Suprapubic skin (tissue), 4 donors: ENCODE measurements around the gene SIK2. TPM values are rescaled to one million over a fixed set of nuclear protein-coding genes. Genes with fewer than 3 reads are reported as not detected.
"Not testable (repeated sequence)": the region's sequence is repeated elsewhere in the genome, so short reads cannot be mapped to it uniquely, and the experiment has no call there.

Experiments used
- DNase-seq, 2 donors: peaks; one replicate each; pipeline ENCODE4 v3.0.0-alpha.2; 2019; ENCODE audit warnings: low spot score in 2 of 2
- H3K27ac ChIP-seq: fragments of 200-600 bp; sonication (generic); one replicate; pipeline ENCODE4 v1.5.1; 2019
- H3K27me3 ChIP-seq: fragments of 200-600 bp; sonication (generic); one replicate; pipeline ENCODE4 v1.5.1; 2019
- H3K36me3 ChIP-seq: fragments of 200-600 bp; sonication (generic); one replicate; pipeline ENCODE4 v1.5.1; 2019
- H3K4me1 ChIP-seq: fragments of 200-600 bp; sonication (generic); one replicate; pipeline ENCODE4 v1.5.1; 2019
- H3K4me3 ChIP-seq: fragments of 200-600 bp; sonication (generic); one replicate; pipeline ENCODE4 v1.5.1; 2019; ENCODE audit warnings: mild to moderate bottlenecking
- H3K9me3 ChIP-seq: fragments of 200-600 bp; sonication (generic); one replicate; pipeline ENCODE4 v1.5.1; 2019
- EP300 ChIP-seq: sonication (generic); formaldehyde crosslinking; IDR thresholded peaks from one replicate; pipeline ENCODE4 v1.6.1; 2017; ENCODE audit warnings: antibody characterized with exemption
- POLR2A ChIP-seq, 2 donors: fragments of 450-650 bp; IDR thresholded peaks; one replicate each; pipeline ENCODE4 v1.6.1; 2017; ENCODE audit warnings: antibody characterized with exemption in 2 of 2, mild to moderate bottlenecking in 2 of 2, moderate library complexity in 2 of 2
- POLR2AphosphoS5 ChIP-seq, 3 donors: sonication (generic); formaldehyde crosslinking; IDR thresholded peaks; one replicate each; pipeline ENCODE4 v1.6.1; 2017; ENCODE audit warnings: antibody characterized with exemption in 3 of 3
- WGBS: methylation state at CpG from one replicate; pipeline ENCODE4 v1.1.5; 2018; 5-methylcytosine and 5-hydroxymethylcytosine counted together
- total RNA-seq, 4 donors: library from RNA; depleted of rRNA; stranded (reverse); fragments of >200 nt; gene quantifications; one replicate each; pipeline ENCODE4 v1.1.0, GENCODE V29; 2016
- TF ChIP-seq, protein P1 (sequence below), 2 donors: fragments of 200-600 bp in 1 of 2; fragments of 450-650 bp in 1 of 2; sonication (generic) in 1 of 2; IDR thresholded peaks; one replicate each; pipeline ENCODE4 v1.5.1; 2016 to 2019; ENCODE audit warnings: antibody characterized with exemption in 2 of 2, mild to moderate bottlenecking in 1 of 2, moderate library complexity in 1 of 2

Gene SIK2
- total RNA-seq, 4 donors from 2014 or later, result 13.9 to 29.0 (median 25.1) TPM

- no peak for DNase-seq
- peaks cover 8% of the 10 kb centered on the region for H3K4me1 ChIP-seq
- no peak overlapping the region for H3K27ac ChIP-seq
- no peaks in the 10 kb centered on the region for H3K27me3 ChIP-seq
- no peaks in the 10 kb centered on the region for H3K9me3 ChIP-seq
- no peaks in the 10 kb centered on the region for H3K36me3 ChIP-seq
- TF ChIP-seq POLR2A (IDR thresholded peaks at IDR 0.05) (no peak), POLR2AphosphoS5 (IDR thresholded peaks at IDR 0.05) (no peak), EP300 (no peak)
- TF ChIP-seq, protein P1, sequence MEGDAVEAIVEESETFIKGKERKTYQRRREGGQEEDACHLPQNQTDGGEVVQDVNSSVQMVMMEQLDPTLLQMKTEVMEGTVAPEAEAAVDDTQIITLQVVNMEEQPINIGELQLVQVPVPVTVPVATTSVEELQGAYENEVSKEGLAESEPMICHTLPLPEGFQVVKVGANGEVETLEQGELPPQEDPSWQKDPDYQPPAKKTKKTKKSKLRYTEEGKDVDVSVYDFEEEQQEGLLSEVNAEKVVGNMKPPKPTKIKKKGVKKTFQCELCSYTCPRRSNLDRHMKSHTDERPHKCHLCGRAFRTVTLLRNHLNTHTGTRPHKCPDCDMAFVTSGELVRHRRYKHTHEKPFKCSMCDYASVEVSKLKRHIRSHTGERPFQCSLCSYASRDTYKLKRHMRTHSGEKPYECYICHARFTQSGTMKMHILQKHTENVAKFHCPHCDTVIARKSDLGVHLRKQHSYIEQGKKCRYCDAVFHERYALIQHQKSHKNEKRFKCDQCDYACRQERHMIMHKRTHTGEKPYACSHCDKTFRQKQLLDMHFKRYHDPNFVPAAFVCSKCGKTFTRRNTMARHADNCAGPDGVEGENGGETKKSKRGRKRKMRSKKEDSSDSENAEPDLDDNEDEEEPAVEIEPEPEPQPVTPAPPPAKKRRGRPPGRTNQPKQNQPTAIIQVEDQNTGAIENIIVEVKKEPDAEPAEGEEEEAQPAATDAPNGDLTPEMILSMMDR (IDR thresholded peaks at IDR 0.05), result no peak
- 90% methylated on average over 5 of the region's 5 CpGs for WGBS
- H3K4me3 ChIP-seq, result no peak overlapping the region
These were observed 53.7 kb downstream of the SIK2 start for GRCh38 chr11:111655924-111656323.

GRCh38 chr11:111657905-111658304 is 55.7 kb downstream of the SIK2 start:
- H3K9me3 ChIP-seq, H3K36me3 ChIP-seq, H3K4me1 ChIP-seq, H3K4me3 ChIP-seq, DNase-seq, H3K27me3 ChIP-seq, H3K27ac ChIP-seq: not testable (repeated sequence)
- WGBS, result 98% methylated on average over 8 of the region's 8 CpGs

DNA sequence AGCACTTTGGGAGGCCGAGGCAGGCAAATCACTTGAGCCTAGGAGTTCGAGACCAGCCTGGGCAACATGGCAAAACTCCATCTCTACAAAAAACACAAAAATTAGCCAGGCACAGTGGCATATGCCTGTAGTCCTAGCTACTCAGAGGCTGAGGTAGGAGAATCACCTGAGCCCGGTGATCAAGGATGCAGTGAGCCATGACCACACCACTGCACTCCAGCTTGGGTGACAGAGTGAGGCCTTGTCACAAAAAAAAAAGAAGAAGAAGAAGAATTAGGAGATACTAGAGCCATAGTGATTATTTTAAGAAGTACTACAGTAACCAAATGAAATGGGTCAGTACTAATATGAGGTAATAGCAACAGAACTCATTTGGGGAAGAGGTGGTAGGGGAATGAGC is 56.2 kb downstream of the SIK2 start:
- not testable (repeated sequence) for H3K9me3 ChIP-seq, H3K36me3 ChIP-seq, DNase-seq, H3K4me1 ChIP-seq, H3K4me3 ChIP-seq, H3K27me3 ChIP-seq, H3K27ac ChIP-seq
- WGBS, result 96% methylated on average over 3 of the region's 3 CpGs

DNA sequence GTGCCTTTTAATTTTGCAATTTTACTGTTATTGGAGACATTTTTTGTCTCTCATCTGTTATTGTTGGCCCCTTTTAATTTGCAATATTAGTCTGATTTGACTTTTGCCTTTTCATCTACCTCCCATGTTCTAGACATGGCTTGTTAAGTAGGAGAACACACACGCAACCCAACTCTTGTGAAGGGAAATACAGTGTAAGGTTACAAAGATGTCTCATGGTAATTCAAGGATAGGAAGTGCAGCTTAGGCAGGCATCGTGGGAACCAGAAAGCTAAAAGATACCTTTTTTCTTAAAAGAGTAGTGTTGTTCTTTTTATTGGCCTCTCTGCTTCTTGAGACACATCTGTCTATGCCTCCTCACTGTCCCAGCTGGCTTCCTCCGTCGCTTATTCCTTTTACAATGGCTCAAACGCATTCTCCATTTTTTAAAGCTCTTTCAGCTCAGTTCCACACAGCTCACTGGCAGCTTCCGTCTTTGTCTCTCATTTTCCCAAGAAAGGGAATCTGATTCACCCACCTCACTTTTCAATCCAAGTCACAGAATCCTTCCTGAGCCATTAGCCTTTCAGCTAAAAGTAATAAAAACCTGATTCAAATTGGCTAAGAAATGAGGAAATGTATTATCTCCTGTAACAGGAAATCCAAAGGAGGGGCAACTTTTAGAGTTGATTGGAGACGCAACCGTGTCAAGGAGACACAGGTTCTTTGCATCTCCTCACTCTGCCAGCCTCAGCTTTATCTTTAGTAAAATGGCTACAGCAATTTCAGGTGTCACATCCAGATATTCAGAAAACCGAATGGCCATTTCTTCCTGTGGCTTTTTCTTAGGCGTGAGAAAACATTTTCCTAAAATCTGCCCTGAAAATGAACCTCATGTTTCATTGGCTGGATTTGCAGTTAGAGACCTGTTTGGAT is 57.2 kb downstream of the SIK2 start:
- TF ChIP-seq EP300 (no peak), POLR2AphosphoS5 (IDR thresholded peaks at IDR 0.05) (no peak), POLR2A (IDR thresholded peaks at IDR 0.05) (no peak)
- TF ChIP-seq, protein P1 (IDR thresholded peaks at IDR 0.05), result no peak
- Histone ChIP-seq H3K4me1 (peaks cover 13% of the 10 kb centered on the region), H3K27me3 (no peaks in the 10 kb centered on the region), H3K36me3 (no peaks in the 10 kb centered on the region), H3K9me3 (no peaks in the 10 kb centered on the region), H3K27ac (no peak overlapping the region), H3K4me3 (no peak overlapping the region)
- WGBS, result 63% methylated on average over 10 of the region's 10 CpGs
- DNase-seq, result no peak

- DNase-seq, result no peak
- 95% methylated on average over 2 of the region's 2 CpGs for WGBS
These were observed 58.6 kb downstream of the SIK2 start for GRCh38 chr11:111660822-111661221.

DNA sequence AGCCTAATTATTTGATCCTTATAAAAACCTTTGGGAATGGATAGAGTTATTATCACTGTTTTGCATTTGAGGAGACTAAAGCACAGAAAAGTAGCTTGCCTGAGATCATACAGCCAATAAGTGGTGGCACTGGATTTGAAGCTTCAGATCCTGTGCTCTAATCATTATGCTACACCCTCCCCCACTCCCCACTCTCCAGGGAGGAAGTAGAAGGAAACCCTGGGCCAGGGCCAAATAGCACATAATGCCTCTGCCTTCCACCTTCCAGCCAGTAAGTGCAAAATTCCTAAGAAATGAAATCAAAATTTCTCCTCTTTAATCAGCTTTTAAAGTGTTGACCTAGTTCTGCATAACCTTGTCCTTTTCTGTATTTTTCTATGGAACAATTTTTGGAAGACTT is 61.6 kb downstream of the SIK2 start:
- TF ChIP-seq EP300 (no peak), POLR2AphosphoS5 (IDR thresholded peaks at IDR 0.05) (no peak), POLR2A (IDR thresholded peaks at IDR 0.05) (no peak)
- TF ChIP-seq, protein P1 (IDR thresholded peaks at IDR 0.05), result no peak
- no peak for DNase-seq
- no peak overlapping the region for H3K4me3 ChIP-seq

More at GRCh38 chr11:111660822-111661221, 58.6 kb downstream of the SIK2 start:
- TF ChIP-seq POLR2AphosphoS5 (IDR thresholded peaks at IDR 0.05) (no peak), POLR2A (IDR thresholded peaks at IDR 0.05) (no peak), EP300 (no peak)
- TF ChIP-seq, protein P1 (IDR thresholded peaks at IDR 0.05), result no peak
- H3K27me3 ChIP-seq, result no peaks in the 10 kb centered on the region
- no peak overlapping the region for H3K27ac ChIP-seq
- H3K9me3 ChIP-seq, result no peaks in the 10 kb centered on the region
- H3K36me3 ChIP-seq, result no peaks in the 10 kb centered on the region
- H3K4me3 ChIP-seq, result no peak overlapping the region
- H3K4me1 ChIP-seq, result peaks cover 13% of the 10 kb centered on the region

More for the DNA sequence above, 61.6 kb downstream of the SIK2 start:
- Histone ChIP-seq H3K27me3 (no peaks in the 10 kb centered on the region), H3K36me3 (no peaks in the 10 kb centered on the region), H3K27ac (no peak overlapping the region), H3K4me1 (peaks cover 13% of the 10 kb centered on the region), H3K9me3 (no peaks in the 10 kb centered on the region)
